HEK293 (cell line): ENCODE measurements around the gene SLC35A4.

Source experiments
- CTCF ChIA-PET: fragments of 350-600 bp; formaldehyde crosslinking; extraction: SDS; loops from one replicate; lab custom pipeline; 2021; ENCODE audit warnings: antibody characterized with exemption; lab: Yijun Ruan, JAX
- POLR2A ChIA-PET: fragments of 300-600 bp; formaldehyde crosslinking; extraction: SDS; loops from one replicate; lab custom pipeline; 2020; ENCODE audit warnings: antibody characterized with exemption, inconsistent platforms; lab: Yijun Ruan, JAX
- H3K27ac ChIP-seq: fragments of 200-500 bp; sonication (Bioruptor generic); 2 replicates; pipeline ENCODE4 v1.5.1; 2014; ENCODE audit warnings: low read depth, low read length, control low read depth, inconsistent platforms; ENCODE audit errors: extremely low read depth
- H3K36me3 ChIP-seq, 2 experiments: fragments of 200-500 bp in 1 of 2; sonication (Bioruptor generic) in 1 of 2; 1 replicate in 1 of 2; 2 replicates in 1 of 2; pipeline ENCODE4 v1.5.1; 2014 to 2017; ENCODE audit warnings: inconsistent platforms in 2 of 2, low read length in 2 of 2; ENCODE audit not compliant: control insufficient read depth in 2 of 2, insufficient read depth in 1 of 2
- H3K4me1 ChIP-seq: fragments of 200-500 bp; sonication (Bioruptor generic); 2 replicates; pipeline ENCODE4 v1.5.1; 2014; ENCODE audit warnings: mild to moderate bottlenecking, low read length, inconsistent platforms; ENCODE audit not compliant: control insufficient read depth, insufficient read depth
- H3K4me3 ChIP-seq: 2 replicates; pipeline ENCODE4 v1.5.1; 2011; ENCODE audit warnings: low read depth, mild to moderate bottlenecking, control low read depth, low read length, moderate library complexity
- H3K9me3 ChIP-seq: fragments of 200-500 bp; sonication (Bioruptor generic); 2 replicates; pipeline ENCODE4 v1.5.1; 2014; ENCODE audit warnings: low read depth, low read length, inconsistent platforms; ENCODE audit not compliant: control insufficient read depth, insufficient read depth
- SETDB1 ChIP-seq: IDR thresholded peaks from one replicate; pipeline ENCODE4 v1.6.1; 2017; ENCODE audit warnings: mild to moderate bottlenecking, low read length, moderate library complexity, mixed read lengths; ENCODE audit not compliant: insufficient read length
- TF ChIP-seq, protein P1 (sequence below): fragments of 450-650 bp; formaldehyde crosslinking; IDR thresholded peaks from 2 replicates; pipeline ENCODE4 v1.5.1; 2016; ENCODE audit warnings: missing biosample characterization, missing genetic modification characterization

SLC35A4 gene

DNA sequence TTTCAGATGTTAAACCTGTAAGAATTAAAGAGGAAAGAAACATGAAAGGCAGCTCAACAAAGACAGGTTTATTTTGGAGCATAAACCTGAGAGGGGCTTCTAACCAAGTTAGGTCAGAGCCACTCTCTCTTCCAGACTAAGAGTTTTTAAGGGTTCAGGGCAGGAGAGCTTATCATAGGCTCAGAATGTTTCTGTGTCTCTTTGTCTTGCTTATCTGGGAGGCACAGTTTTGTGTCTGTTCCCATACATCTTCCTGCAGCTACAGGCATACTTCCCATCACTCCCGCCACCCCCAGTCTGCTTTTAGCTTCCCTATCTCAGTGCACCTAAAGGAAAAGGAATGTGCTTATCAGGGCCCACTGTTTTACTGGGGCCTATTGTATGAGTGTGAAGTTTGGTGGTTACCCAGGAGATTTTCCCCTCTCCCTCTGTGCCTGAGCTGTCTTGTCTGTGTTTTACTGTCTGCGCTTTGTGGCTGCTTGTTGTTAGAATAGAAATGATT lies 46.4 kb downstream of the SLC35A4 start:
- no peaks in the 10 kb centered on the region for H3K4me1 ChIP-seq
- ChIA-PET CTCF (interaction anchor here (0.6 to 0.7 kb wide), 2 partner anchors 172 to 260 kb away, joined by 3 to 4 read pairs; no protein-coding TSS in a partner anchor), POLR2A (no interaction called here)
- no peaks in the 10 kb centered on the region for H3K9me3 ChIP-seq
- TF ChIP-seq, protein P1, sequence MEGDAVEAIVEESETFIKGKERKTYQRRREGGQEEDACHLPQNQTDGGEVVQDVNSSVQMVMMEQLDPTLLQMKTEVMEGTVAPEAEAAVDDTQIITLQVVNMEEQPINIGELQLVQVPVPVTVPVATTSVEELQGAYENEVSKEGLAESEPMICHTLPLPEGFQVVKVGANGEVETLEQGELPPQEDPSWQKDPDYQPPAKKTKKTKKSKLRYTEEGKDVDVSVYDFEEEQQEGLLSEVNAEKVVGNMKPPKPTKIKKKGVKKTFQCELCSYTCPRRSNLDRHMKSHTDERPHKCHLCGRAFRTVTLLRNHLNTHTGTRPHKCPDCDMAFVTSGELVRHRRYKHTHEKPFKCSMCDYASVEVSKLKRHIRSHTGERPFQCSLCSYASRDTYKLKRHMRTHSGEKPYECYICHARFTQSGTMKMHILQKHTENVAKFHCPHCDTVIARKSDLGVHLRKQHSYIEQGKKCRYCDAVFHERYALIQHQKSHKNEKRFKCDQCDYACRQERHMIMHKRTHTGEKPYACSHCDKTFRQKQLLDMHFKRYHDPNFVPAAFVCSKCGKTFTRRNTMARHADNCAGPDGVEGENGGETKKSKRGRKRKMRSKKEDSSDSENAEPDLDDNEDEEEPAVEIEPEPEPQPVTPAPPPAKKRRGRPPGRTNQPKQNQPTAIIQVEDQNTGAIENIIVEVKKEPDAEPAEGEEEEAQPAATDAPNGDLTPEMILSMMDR (tag by site-specific recombination), result no peak
- TF ChIP-seq SETDB1, result peak; percentile 57
- H3K27ac ChIP-seq, result no peak overlapping the region
- H3K36me3 ChIP-seq, result no peaks in the 10 kb centered on the region
- no peak overlapping the region for H3K4me3 ChIP-seq
